GM12892 (cell line): Measurements from ENCODE around the gene KNL1.

ENCODE experiments used
- POLR2A ChIP-seq: IDR thresholded peaks from 2 replicates; pipeline ENCODE4 v1.6.1; 2011; ENCODE audit warnings: low read depth, low read length, control low read depth
- POLR2AphosphoS5 ChIP-seq: IDR thresholded peaks from 2 replicates; pipeline ENCODE4 v1.6.1; 2011; ENCODE audit warnings: low read depth, low read length, control low read depth

- no peak for TF ChIP-seq POLR2AphosphoS5
- TF ChIP-seq POLR2A = no peak
Measured at GRCh38 chr15:40684381-40684780, 90.3 kb downstream of the KNL1 start.
